Measurements from ENCODE around the gene SLC17A3. TPM values are rescaled to one million over a fixed set of nuclear protein-coding genes. Genes with fewer than 3 reads are reported as not detected.

SLC17A3 gene
- total RNA-seq: 0.29 TPM

GRCh38 chr6:25874118-25874517, at the start of gene SLC17A3:
Gene SLC17A3 (minus strand): TSS chr6:25874243. CDS start chr6:25868387, 5,856 bp downstream.
- DNase-seq (ENCODE audit: low spot score): no peak

- no peak for DNase-seq (ENCODE audit: low spot score)
These were observed 48.3 kb upstream of the SLC17A3 start for GRCh38 chr6:25922301-25922700.

- DNase-seq (ENCODE audit: low spot score): no peak
These were observed 47.6 kb upstream of the SLC17A3 start for GRCh38 chr6:25921525-25922203.

GRCh38 chr6:25919657-25920056, 45.6 kb upstream of the SLC17A3 start:
- no peak for DNase-seq (ENCODE audit: low spot score)

GRCh38 chr6:25918083-25918683, 44.1 kb upstream of the SLC17A3 start:
- no peak for DNase-seq (ENCODE audit: low spot score)

- DNase-seq (ENCODE audit: low spot score): no peak
These were observed 42.9 kb upstream of the SLC17A3 start for GRCh38 chr6:25916789-25917490.

- DNase-seq (ENCODE audit: low spot score): no peak
These were observed 42.3 kb upstream of the SLC17A3 start for GRCh38 chr6:25916330-25916729.

GRCh38 chr6:25913741-25914140, 39.7 kb upstream of the SLC17A3 start:
- DNase-seq (ENCODE audit: low spot score): no peak

- DNase-seq (ENCODE audit: low spot score): no peak
These were observed 37.3 kb upstream of the SLC17A3 start for GRCh38 chr6:25911351-25911750.

GRCh38 chr6:25907475-25908014, 33.5 kb upstream of the SLC17A3 start:
- no peak for DNase-seq (ENCODE audit: low spot score)

- no peak for DNase-seq (ENCODE audit: low spot score)
These were observed 29.5 kb upstream of the SLC17A3 start for GRCh38 chr6:25903467-25904099.

- DNase-seq (ENCODE audit: low spot score): no peak
These were observed 28.0 kb upstream of the SLC17A3 start for GRCh38 chr6:25902071-25902470.

GRCh38 chr6:25900843-25901242, 26.8 kb upstream of the SLC17A3 start:
- no peak for DNase-seq (ENCODE audit: low spot score)

GRCh38 chr6:25899580-25900408, 25.8 kb upstream of the SLC17A3 start:
- DNase-seq (ENCODE audit: low spot score): no peak

GRCh38 chr6:25899123-25899522, 25.1 kb upstream of the SLC17A3 start:
- no peak for DNase-seq (ENCODE audit: low spot score)

- DNase-seq (ENCODE audit: low spot score): no peak
These were observed 24.4 kb upstream of the SLC17A3 start for GRCh38 chr6:25898289-25898977.

GRCh38 chr6:25896252-25896651, 22.2 kb upstream of the SLC17A3 start:
- DNase-seq (ENCODE audit: low spot score): no peak

GRCh38 chr6:25895771-25896170, 21.7 kb upstream of the SLC17A3 start:
- no peak for DNase-seq (ENCODE audit: low spot score)

- DNase-seq (ENCODE audit: low spot score): no peak
These were observed 19.7 kb upstream of the SLC17A3 start for GRCh38 chr6:25893778-25894177.

- no peak for DNase-seq (ENCODE audit: low spot score)
These were observed 18.8 kb upstream of the SLC17A3 start for GRCh38 chr6:25892877-25893276.
